GM12878 (cell line): ENCODE results near the gene CTNNAL1. TPM values are rescaled to one million over a fixed set of nuclear protein-coding genes. Genes with fewer than 3 reads are reported as not detected.

Source experiments
- ATAC-seq: fragments of 200-7000 bp; cut with Tn5 transposase; 3 replicates; pipeline ENCODE4 v1.9.1; 2020; ENCODE audit warnings: mild to moderate bottlenecking, moderate library complexity
- BruUV-seq: library from RNA; stranded (reverse); fragments of 400-500 nt; replicated peaks from 2 replicates; lab custom pipeline; 2021; lab: Mats Ljungman, UMichigan
- CTCF ChIA-PET: fragments of 300-600 bp; sonication (Branson Sonifier 250); formaldehyde crosslinking; extraction: SDS; loops from one replicate; lab custom pipeline; 2021; ENCODE audit warnings: inconsistent platforms; lab: Yijun Ruan, JAX
- POLR2A ChIA-PET: fragments of 350-600 bp; formaldehyde crosslinking; extraction: SDS; loops from one replicate; lab custom pipeline; 2021; ENCODE audit warnings: inconsistent platforms; lab: Charles Lee
- RAD21 ChIA-PET: fragments of 300-600 bp; sonication (Branson Sonifier 250); formaldehyde crosslinking; loops from one replicate; lab custom pipeline; 2023; ENCODE audit warnings: antibody characterized with exemption; ENCODE audit not compliant: unreplicated experiment; lab: Charles Lee
- SMC1A ChIA-PET: fragments of 300-600 bp; sonication (Branson Sonifier 250); formaldehyde crosslinking; loops from one replicate; lab custom pipeline; 2023; ENCODE audit not compliant: unreplicated experiment, uncharacterized antibody; lab: Charles Lee
- DNase-seq: peaks from one replicate; pipeline ENCODE4 v3.0.0-alpha.2; 2011; ENCODE audit warnings: low read depth, low spot score
- FAIRE-seq: peaks from 3 replicates; lab custom pipeline; 2011; peaks lifted over from hg19 to GRCh38; lab: Jason Lieb, UNC
- H2AFZ ChIP-seq: 2 replicates; pipeline ENCODE4 v1.6.0; 2011; ENCODE audit warnings: low read depth, low read length, control low read depth; ENCODE audit not compliant: control insufficient read depth
- H3K27ac ChIP-seq: 2 replicates; pipeline ENCODE4 v1.5.1; 2011; ENCODE audit warnings: control low read depth; ENCODE audit not compliant: control insufficient read depth, insufficient read depth
- H3K27me3 ChIP-seq, 2 experiments: replicated peaks in 1 of 2; 2 replicates each; pipeline versions ENCODE4 v1.6.0 to v1.6.1; 2011; ENCODE audit warnings: low read length in 1 of 2; ENCODE audit not compliant: control insufficient read depth in 2 of 2, insufficient read depth in 2 of 2
- H3K36me3 ChIP-seq, 2 experiments: 2 replicates each; pipeline ENCODE4 v1.5.1; 2011; ENCODE audit warnings: low read length in 1 of 2; ENCODE audit not compliant: control insufficient read depth in 2 of 2, insufficient read depth in 2 of 2
- H3K4me1 ChIP-seq: 2 replicates; pipeline ENCODE4 v1.6.1; 2011; ENCODE audit warnings: mild to moderate bottlenecking, low read length, moderate library complexity, mixed read lengths; ENCODE audit not compliant: control insufficient read depth, insufficient read depth
- H3K4me2 ChIP-seq: 2 replicates; pipeline ENCODE4 v1.6.0; 2011; ENCODE audit warnings: control low read depth; ENCODE audit not compliant: control insufficient read depth, insufficient read depth
- H3K4me3 ChIP-seq: fragments of 200-600 bp; sonication (generic); 2 replicates; pipeline ENCODE4 v1.5.1; 2016
- H3K79me2 ChIP-seq: 2 replicates; pipeline ENCODE4 v1.6.0; 2011; ENCODE audit warnings: low read length; ENCODE audit not compliant: control insufficient read depth, insufficient read depth
- H3K9ac ChIP-seq: 2 replicates; pipeline ENCODE4 v1.8.0; 2011; ENCODE audit warnings: low read length, control low read depth, mixed read lengths; ENCODE audit not compliant: control insufficient read depth, insufficient read depth
- H3K9me3 ChIP-seq: replicated peaks from 3 replicates; pipeline ENCODE4 v1.5.1; 2011; ENCODE audit warnings: mild to moderate bottlenecking, low read length; ENCODE audit not compliant: control insufficient read depth, insufficient read depth
- H4K20me1 ChIP-seq: 2 replicates; pipeline ENCODE4 v1.6.0; 2011; ENCODE audit not compliant: control insufficient read depth, insufficient read depth
- ATF3 ChIP-seq: IDR thresholded peaks from 2 replicates; pipeline ENCODE4 v1.6.1; 2011; ENCODE audit warnings: low read depth, mild to moderate bottlenecking, low read length, moderate library complexity, borderline replicate concordance; ENCODE audit errors: extremely low read depth
- BMI1 ChIP-seq: fragments of 450-650 bp; IDR thresholded peaks from 2 replicates; pipeline ENCODE4 v1.6.1; 2016; ENCODE audit warnings: mild to moderate bottlenecking, moderate library complexity, borderline replicate concordance
- CEBPB ChIP-seq, 2 experiments: fragments of 150-350 bp in 1 of 2; IDR thresholded peaks; 2 replicates each; pipeline ENCODE4 v1.6.1; 2012 to 2014; ENCODE audit warnings: low read depth in 2 of 2, low read length in 2 of 2, borderline replicate concordance in 1 of 2, inconsistent platforms in 1 of 2
- CREB1 ChIP-seq: IDR thresholded peaks from 2 replicates; pipeline ENCODE4 v1.6.1; 2012; ENCODE audit warnings: low read depth, mild to moderate bottlenecking, inconsistent platforms
- EP300 ChIP-seq, 2 experiments: fragments of 150-350 bp in 1 of 2; IDR thresholded peaks; 2 replicates each; pipeline ENCODE4 v1.6.1; 2011 to 2012; ENCODE audit warnings: low read depth in 2 of 2, low read length in 2 of 2, borderline replicate concordance in 1 of 2, improper control_type of control experiment in 1 of 2, inconsistent platforms in 1 of 2; ENCODE audit not compliant: control insufficient read depth in 1 of 2
- JUNB ChIP-seq: IDR thresholded peaks from 2 replicates; pipeline ENCODE4 v1.6.1; 2016; ENCODE audit warnings: antibody characterized with exemption, mild to moderate bottlenecking
- PAX8 ChIP-seq: fragments of 450-650 bp; IDR thresholded peaks from 2 replicates; pipeline ENCODE4 v1.6.1; 2017; ENCODE audit warnings: mild to moderate bottlenecking, moderate library complexity
- RAD21 ChIP-seq: IDR thresholded peaks from 2 replicates; pipeline ENCODE4 v1.6.1; 2011; ENCODE audit warnings: mild to moderate bottlenecking, low read depth, low read length, moderate library complexity; ENCODE audit not compliant: insufficient read depth
- SMAD5 ChIP-seq: IDR thresholded peaks from 2 replicates; pipeline ENCODE4 v1.6.1; 2016; ENCODE audit warnings: antibody characterized with exemption, low read depth
- SMARCA5 ChIP-seq: fragments of 450-650 bp; IDR thresholded peaks from 2 replicates; pipeline ENCODE4 v1.6.1; 2017; ENCODE audit warnings: mild to moderate bottlenecking
- SP1 ChIP-seq: IDR thresholded peaks from one replicate; pipeline ENCODE4 v1.6.1; 2011; ENCODE audit warnings: low read depth, low read length
- SREBF1 ChIP-seq: IDR thresholded peaks from 2 replicates; pipeline ENCODE4 v1.6.1; 2012; ENCODE audit warnings: mild to moderate bottlenecking, low read length
- USF1 ChIP-seq: IDR thresholded peaks from 2 replicates; pipeline ENCODE4 v1.6.1; 2011; ENCODE audit warnings: borderline replicate concordance, low read depth, mild to moderate bottlenecking, moderate library complexity, mixed read lengths, low read length; ENCODE audit not compliant: insufficient read depth; ENCODE audit errors: extremely low read length
- ZNF207 ChIP-seq: fragments of 450-650 bp; IDR thresholded peaks from 2 replicates; pipeline ENCODE4 v1.6.1; 2014; ENCODE audit warnings: antibody characterized with exemption, mild to moderate bottlenecking, borderline replicate concordance
- ZNF24 ChIP-seq: fragments of 450-650 bp; IDR thresholded peaks from 2 replicates; pipeline ENCODE4 v1.6.1; 2017; ENCODE audit warnings: antibody characterized with exemption, mild to moderate bottlenecking
- ZNF274 ChIP-seq: IDR thresholded peaks from one replicate; pipeline ENCODE4 v1.8.0; 2011; ENCODE audit not compliant: insufficient read length, insufficient read depth
- ZNF384 ChIP-seq: IDR thresholded peaks from 2 replicates; pipeline ENCODE4 v1.6.1; 2012; ENCODE audit warnings: low read depth, mild to moderate bottlenecking, low read length, improper control_type of control experiment, borderline replicate concordance
- ZSCAN29 ChIP-seq: fragments of 450-650 bp; IDR thresholded peaks from 2 replicates; pipeline ENCODE4 v1.6.1; 2017; ENCODE audit warnings: mild to moderate bottlenecking, moderate library complexity
- WGBS: methylation state at CpG from one replicate; pipeline ENCODE4 v1.1.6; 2016; ENCODE audit warnings: low lambda C conversion rate; ENCODE audit not compliant: insufficient replicate concordance, insufficient coverage; ENCODE audit errors: missing lambda C conversion rate; 5-methylcytosine and 5-hydroxymethylcytosine counted together
- in situ Hi-C: fragments of 300-500 bp; cut with MboI; formaldehyde crosslinking; loops from 9 replicates; pipeline ENCODE4 v1.14.3; 2018; ENCODE audit warnings: mixed read lengths
- intact Hi-C: fragments of 100-400 bp; cut with micrococcal nuclease; formaldehyde crosslinking; loops from one replicate; pipeline ENCODE4 v1.14.2; 2022; ENCODE audit not compliant: unreplicated experiment
- polyA plus RNA-seq, 11 experiments: library from polyadenylated mRNA; depleted of rRNA in 4 of 11; unstranded in 6 of 11; stranded (reverse) in 5 of 11; fragments of >200 nt; fragmentation: Nextera tagmentation in 4 of 11; fragmentation: Illumina TruSeq in 1 of 11; extraction: Ambion mirVana in 4 of 11; extraction: Trizol in 1 of 11; gene quantifications; 1 replicate in 1 of 11; 2 replicates in 10 of 11; pipeline versions ENCODE4 v1.2.1 to v1.2.3, GENCODE V29; 2011 to 2016; ENCODE audit warnings: inconsistent platforms in 2 of 11, missing spikeins in 2 of 11, low read depth in 1 of 11
- total RNA-seq, 4 experiments: library from RNA; depleted of rRNA in 3 of 4; stranded (reverse); fragments of >200 nt in 3 of 4; fragmentation: Illumina TruSeq in 1 of 4; extraction: Trizol in 1 of 4; gene quantifications; 2 replicates each; pipeline versions ENCODE4 v1.2.1 to v1.2.3, GENCODE V29; 2013 to 2021
- TF ChIP-seq, protein P1 (sequence below): fragments of 450-650 bp; IDR thresholded peaks from 2 replicates; pipeline ENCODE4 v1.6.1; 2018; ENCODE audit warnings: mild to moderate bottlenecking, low read depth, moderate library complexity; ENCODE audit not compliant: partially characterized antibody

CTNNAL1 gene
- total and polyA plus RNA-seq, 10 of the 15 experiments (the other 5 are each of a cell fraction or from before 2014, with no cell fraction given) = 16.3 to 82.5 (median 45.2) TPM

DNA sequence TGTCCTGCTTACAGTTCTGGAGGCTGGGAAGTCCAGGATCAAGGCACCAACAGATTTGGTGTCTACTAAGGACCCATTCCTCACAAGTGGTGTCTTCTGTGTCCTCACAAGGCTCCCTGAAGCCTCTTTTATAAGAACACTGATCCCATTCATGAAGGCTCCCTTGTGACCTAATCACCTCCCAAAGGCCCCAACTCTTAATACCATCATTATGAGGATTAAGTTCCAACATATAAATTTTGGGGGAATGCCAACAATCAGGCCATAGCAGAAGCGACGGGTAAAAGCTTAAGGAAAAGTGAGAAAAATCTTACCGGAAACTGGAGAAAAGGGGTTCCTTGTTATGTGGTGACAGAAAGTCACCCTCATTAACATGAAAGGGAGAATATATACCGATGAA, 11.2 kb downstream of the CTNNAL1 start:
- no peak overlapping the region for H3K9ac ChIP-seq
- no peaks in the 10 kb centered on the region for H4K20me1 ChIP-seq
- H3K4me1 ChIP-seq = no peaks in the 10 kb centered on the region
- H3K4me2 ChIP-seq = no peak overlapping the region
- no TSS peak for BruUV-seq
- H3K27me3 ChIP-seq = no peaks in the 10 kb centered on the region
- CTCF ChIA-PET = no interaction called here
- H3K9me3 ChIP-seq = peaks cover 6% of the 10 kb centered on the region
- no peak overlapping the region for H3K27ac ChIP-seq
- H3K36me3 ChIP-seq = no peaks in the 10 kb centered on the region; a peak in 1 of 4 replicates
- intact Hi-C loops (no loop called here), in situ Hi-C loops (no loop called here)
- no peak overlapping the region for H3K4me3 ChIP-seq
- POLR2A ChIA-PET = no interaction called here
- ATAC-seq (no peak), DNase-seq (no peak), FAIRE-seq (no peak)
- RAD21 ChIA-PET = no interaction called here
- SMC1A ChIA-PET = no interaction called here
- no peak overlapping the region for H2AFZ ChIP-seq
- no peak for TF ChIP-seq ZNF24
- no peak for TF ChIP-seq ZSCAN29
- TF ChIP-seq SMARCA5 = no peak
- TF ChIP-seq SP1 = no peak
- TF ChIP-seq ATF3 = no peak
- TF ChIP-seq EP300 (IDR thresholded peaks at IDR 0.05; ENCODE audit: borderline replicate concordance in 1 of 2, control insufficient read depth in 1 of 2, low read depth in 2 of 2, low read length in 2 of 2) = no peak
- TF ChIP-seq RAD21 = no peak
- TF ChIP-seq, protein P1, sequence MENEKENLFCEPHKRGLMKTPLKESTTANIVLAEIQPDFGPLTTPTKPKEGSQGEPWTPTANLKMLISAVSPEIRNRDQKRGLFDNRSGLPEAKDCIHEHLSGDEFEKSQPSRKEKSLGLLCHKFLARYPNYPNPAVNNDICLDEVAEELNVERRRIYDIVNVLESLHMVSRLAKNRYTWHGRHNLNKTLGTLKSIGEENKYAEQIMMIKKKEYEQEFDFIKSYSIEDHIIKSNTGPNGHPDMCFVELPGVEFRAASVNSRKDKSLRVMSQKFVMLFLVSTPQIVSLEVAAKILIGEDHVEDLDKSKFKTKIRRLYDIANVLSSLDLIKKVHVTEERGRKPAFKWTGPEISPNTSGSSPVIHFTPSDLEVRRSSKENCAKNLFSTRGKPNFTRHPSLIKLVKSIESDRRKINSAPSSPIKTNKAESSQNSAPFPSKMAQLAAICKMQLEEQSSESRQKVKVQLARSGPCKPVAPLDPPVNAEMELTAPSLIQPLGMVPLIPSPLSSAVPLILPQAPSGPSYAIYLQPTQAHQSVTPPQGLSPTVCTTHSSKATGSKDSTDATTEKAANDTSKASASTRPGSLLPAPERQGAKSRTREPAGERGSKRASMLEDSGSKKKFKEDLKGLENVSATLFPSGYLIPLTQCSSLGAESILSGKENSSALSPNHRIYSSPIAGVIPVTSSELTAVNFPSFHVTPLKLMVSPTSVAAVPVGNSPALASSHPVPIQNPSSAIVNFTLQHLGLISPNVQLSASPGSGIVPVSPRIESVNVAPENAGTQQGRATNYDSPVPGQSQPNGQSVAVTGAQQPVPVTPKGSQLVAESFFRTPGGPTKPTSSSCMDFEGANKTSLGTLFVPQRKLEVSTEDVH = no peak
- no peak for TF ChIP-seq ZNF384
- TF ChIP-seq CEBPB (IDR thresholded peaks at IDR 0.05; ENCODE audit: borderline replicate concordance in 1 of 2, low read depth in 2 of 2, low read length in 2 of 2) = no peak
- no peak for TF ChIP-seq BMI1
- no peak for TF ChIP-seq JUNB
- no peak for TF ChIP-seq SMAD5
- no peak for TF ChIP-seq CREB1
- TF ChIP-seq ZNF274 = no peak
- TF ChIP-seq SREBF1 = no peak
- no peak for TF ChIP-seq PAX8
- no peak for TF ChIP-seq USF1
- no peak for TF ChIP-seq ZNF207
- WGBS = 96% methylated on average over 4 of the region's 4 CpGs
- H3K79me2 ChIP-seq = no peaks in the 10 kb centered on the region
